HepG2 (cell line): ENCODE results near the gene ACOX3. TPM values are rescaled to one million over a fixed set of nuclear protein-coding genes. Genes with fewer than 3 reads are reported as not detected.

Source experiments
- ATAC-seq: fragments of 200-7000 bp; cut with Tn5 transposase; 3 replicates; pipeline ENCODE4 v1.9.1; 2020; ENCODE audit warnings: mild to moderate bottlenecking, moderate library complexity
- BruUV-seq: library from RNA; stranded (reverse); fragments of 400-500 nt; replicated peaks from 2 replicates; lab custom pipeline; 2021; lab: Mats Ljungman, UMichigan
- CTCF ChIA-PET: fragments of 300-600 bp; formaldehyde crosslinking; extraction: SDS; loops from one replicate; lab custom pipeline; 2021; ENCODE audit warnings: low total read pairs, inconsistent platforms, low intra/inter-chr PET ratio; lab: Yijun Ruan, JAX
- POLR2A ChIA-PET: fragments of 350-600 bp; sonication (Branson Sonifier 250); formaldehyde crosslinking; loops from one replicate; lab custom pipeline; 2020; ENCODE audit warnings: antibody characterized with exemption, inconsistent platforms; lab: Yijun Ruan, JAX
- DNase-seq: peaks from one replicate; pipeline ENCODE4 v3.0.0-alpha.2; 2015; ENCODE audit warnings: low spot score
- FAIRE-seq: peaks from 3 replicates; lab custom pipeline; 2011; peaks lifted over from hg19 to GRCh38; lab: Jason Lieb, UNC
- H2AFZ ChIP-seq: one replicate; pipeline ENCODE4 v1.6.1; 2011; ENCODE audit warnings: low read length, inconsistent platforms
- H3K27ac ChIP-seq: fragments of 300-600 bp; 3 replicates; pipeline ENCODE4 v1.8.0; 2011; ENCODE audit warnings: mixed run types, mild to moderate bottlenecking, mixed read lengths, low read length, inconsistent platforms; ENCODE audit not compliant: insufficient read depth; ENCODE audit errors: extremely low read length
- H3K27me3 ChIP-seq, 2 experiments: fragments of 200-600 bp in 1 of 2; 2 replicates in 1 of 2; 3 replicates in 1 of 2; pipeline versions ENCODE4 v1.6.0 to v1.8.0; 2011; ENCODE audit warnings: low read length in 2 of 2, mild to moderate bottlenecking in 2 of 2, moderate library complexity in 2 of 2, inconsistent platforms in 1 of 2; ENCODE audit not compliant: insufficient read depth in 2 of 2, control insufficient read depth in 1 of 2
- H3K36me3 ChIP-seq, 2 experiments: fragments of 200-600 bp in 1 of 2; replicated peaks in 1 of 2; 2 replicates in 1 of 2; 3 replicates in 1 of 2; pipeline versions ENCODE4 v1.5.1 to v1.8.0; 2011; ENCODE audit warnings: low read length in 2 of 2, inconsistent platforms in 1 of 2; ENCODE audit not compliant: insufficient read depth in 2 of 2, control insufficient read depth in 1 of 2
- H3K4me1 ChIP-seq: 2 replicates; pipeline ENCODE4 v1.5.1; 2012; ENCODE audit warnings: low read length, inconsistent platforms; ENCODE audit not compliant: insufficient read depth
- H3K4me2 ChIP-seq: 2 replicates; pipeline ENCODE4 v1.6.0; 2011; ENCODE audit warnings: low read depth, low read length, inconsistent platforms
- H3K4me3 ChIP-seq, 3 experiments: fragments of 200-600 bp in 1 of 3; sonication (generic), shearing (Covaris generic) in 1 of 3; replicated peaks in 1 of 3; 2 replicates each; pipeline ENCODE4 v1.5.1; 2011 to 2016; ENCODE audit warnings: low read length in 3 of 3, inconsistent platforms in 2 of 3, low read depth in 2 of 3, mild to moderate bottlenecking in 2 of 3, control low read depth in 1 of 3, mixed read lengths in 1 of 3; ENCODE audit not compliant: insufficient read depth in 1 of 3
- H3K79me2 ChIP-seq: one replicate; pipeline ENCODE4 v1.6.1; 2011; ENCODE audit warnings: low read length, inconsistent platforms; ENCODE audit not compliant: insufficient read depth
- H3K9ac ChIP-seq: 2 replicates; pipeline ENCODE4 v1.6.0; 2011; ENCODE audit warnings: mild to moderate bottlenecking, low read depth, low read length, inconsistent platforms; ENCODE audit not compliant: insufficient read depth
- H3K9me3 ChIP-seq: 2 replicates; pipeline ENCODE4 v1.5.1; 2012; ENCODE audit warnings: mild to moderate bottlenecking, low read length
- H4K20me1 ChIP-seq: 2 replicates; pipeline ENCODE4 v1.6.0; 2011; ENCODE audit warnings: inconsistent platforms, mild to moderate bottlenecking, low read length, moderate library complexity; ENCODE audit not compliant: insufficient read depth
- LBX2 ChIP-seq: sonication (generic); formaldehyde crosslinking; IDR thresholded peaks from 2 replicates; pipeline ENCODE4 v1.5.0; 2020; ENCODE audit warnings: missing genetic modification reagents, mild to moderate bottlenecking, borderline replicate concordance
- ZNF296 ChIP-seq: sonication (generic); formaldehyde crosslinking; conservative IDR thresholded peaks from 2 replicates; pipeline ENCODE4 v1.5.0; 2020; ENCODE audit warnings: mild to moderate bottlenecking, missing genetic modification reagents
- ZNF792 ChIP-seq: IDR thresholded peaks from 2 replicates; pipeline ENCODE4 v1.6.1; 2016
- WGBS: methylation state at CpG from one replicate; pipeline ENCODE4 v1.1.6; 2017; ENCODE audit warnings: low lambda C conversion rate; 5-methylcytosine and 5-hydroxymethylcytosine counted together
- in situ Hi-C: cut with HindIII; loops from 2 replicates; pipeline ENCODE4 v1.10.0; 2017; ENCODE audit warnings: low pct_unique_long_range_greater_than_20kb; ENCODE audit not compliant: extremely low pct_ligation_motif_present
- intact Hi-C: fragments of 100-400 bp; cut with micrococcal nuclease; formaldehyde crosslinking; loops from one replicate; pipeline ENCODE4 v1.10.0; 2022; ENCODE audit not compliant: unreplicated experiment
- polyA plus RNA-seq, 8 experiments: library from polyadenylated mRNA; depleted of rRNA in 3 of 8; stranded (reverse) in 7 of 8; unstranded in 1 of 8; fragments of >200 nt; fragmentation: Illumina TruSeq in 4 of 8; extraction: Trizol in 4 of 8; gene quantifications; 2 replicates each; pipeline versions ENCODE4 v1.2.1 to v1.2.3, GENCODE V29; 2011 to 2016; ENCODE audit warnings: low read depth in 4 of 8, missing spikeins in 1 of 8, mixed read lengths in 1 of 8; ENCODE audit not compliant: insufficient read depth in 1 of 8
- total RNA-seq, 5 experiments: library from RNA; depleted of rRNA; stranded (reverse); fragments of >200 nt; fragmentation: Illumina TruSeq; extraction: Trizol; gene quantifications; 2 replicates each; pipeline ENCODE4 v1.2.3, GENCODE V29; 2016; ENCODE audit warnings: low read depth in 1 of 5

The ACOX3 gene
- total and polyA plus RNA-seq, 2 of the 13 experiments (the other 11 are each of a cell fraction or from before 2014, with no cell fraction given), result 4.2 to 17.8 TPM

GRCh38 chr4:8391071-8391470 is 49.5 kb downstream of the ACOX3 start:
- in situ Hi-C loops, result no loop called here
- no peak for ATAC-seq

GRCh38 chr4:8390577-8390976 is 49.9 kb downstream of the ACOX3 start:
- peaks cover 3 to 15% of the 10 kb centered on the region in 2 experiments; a peak in 3 of 5 replicates for H3K36me3 ChIP-seq
- H3K79me2 ChIP-seq, result no peaks in the 10 kb centered on the region
- no peak for TF ChIP-seq ZNF296 (CRISPR knock-in tag)
- intact Hi-C loops (no loop called here), in situ Hi-C loops (no loop called here)
- no peak for FAIRE-seq
- H2AFZ ChIP-seq, result no peak overlapping the region
- no peak overlapping the region for H3K4me2 ChIP-seq
- CTCF ChIA-PET, result no interaction called here
- ATAC-seq, result no peak
- H3K4me3 ChIP-seq, result no peak overlapping the region
- POLR2A ChIA-PET, result no interaction called here
- WGBS, result 98% methylated on average over 5 of the region's 5 CpGs
- no peak overlapping the region for H3K27ac ChIP-seq
- H3K9me3 ChIP-seq, result no peaks in the 10 kb centered on the region
- no peaks in the 10 kb centered on the region for H3K4me1 ChIP-seq
- H4K20me1 ChIP-seq, result no peaks in the 10 kb centered on the region
- DNase-seq, result no peak
- H3K27me3 ChIP-seq, result no peaks in the 10 kb centered on the region
- BruUV-seq, result no TSS peak
- no peak overlapping the region for H3K9ac ChIP-seq

More at GRCh38 chr4:8391071-8391470, 49.5 kb downstream of the ACOX3 start:
- Histone ChIP-seq H4K20me1 (no peaks in the 10 kb centered on the region), H3K79me2 (no peaks in the 10 kb centered on the region), H3K9me3 (no peaks in the 10 kb centered on the region), H3K27me3 (no peaks in the 10 kb centered on the region; a peak in 1 of 5 replicates), H3K9ac (no peak overlapping the region), H3K4me3 (no peak overlapping the region), H3K4me2 (no peak overlapping the region), H3K36me3 (peaks cover 3 to 15% of the 10 kb centered on the region in 2 experiments; a peak in 3 of 5 replicates), H3K4me1 (no peaks in the 10 kb centered on the region), H2AFZ (no peak overlapping the region), H3K27ac (no peak overlapping the region)
- 97% methylated on average over 7 of the region's 7 CpGs for WGBS
- TF ChIP-seq LBX2 (no peak), ZNF792 (no peak)
- BruUV-seq, result no TSS peak
- FAIRE-seq (no peak), DNase-seq (no peak)
- ChIA-PET POLR2A (no interaction called here), CTCF (no interaction called here)
- intact Hi-C loops, result no loop called here
